A673 (cell line): Measurements from ENCODE around the gene PRTN3.

ENCODE experiments used
- EZH2 ChIP-seq: fragments of 200-600 bp; sonication (generic); IDR thresholded peaks from 2 replicates; pipeline ENCODE4 v1.6.1; 2017; ENCODE audit warnings: borderline replicate concordance, low read depth, mild to moderate bottlenecking, mixed read lengths, antibody characterized with exemption, low read length; ENCODE audit not compliant: poor library complexity, severe bottlenecking
- TF ChIP-seq, protein P1 (sequence below): fragments of 300-800, 200-600 bp; sonication (generic); conservative IDR thresholded peaks from 2 replicates; pipeline ENCODE4 v1.5.1; 2017; ENCODE audit warnings: low read depth, mild to moderate bottlenecking, antibody characterized with exemption, low read length, moderate library complexity, mixed read lengths

DNA sequence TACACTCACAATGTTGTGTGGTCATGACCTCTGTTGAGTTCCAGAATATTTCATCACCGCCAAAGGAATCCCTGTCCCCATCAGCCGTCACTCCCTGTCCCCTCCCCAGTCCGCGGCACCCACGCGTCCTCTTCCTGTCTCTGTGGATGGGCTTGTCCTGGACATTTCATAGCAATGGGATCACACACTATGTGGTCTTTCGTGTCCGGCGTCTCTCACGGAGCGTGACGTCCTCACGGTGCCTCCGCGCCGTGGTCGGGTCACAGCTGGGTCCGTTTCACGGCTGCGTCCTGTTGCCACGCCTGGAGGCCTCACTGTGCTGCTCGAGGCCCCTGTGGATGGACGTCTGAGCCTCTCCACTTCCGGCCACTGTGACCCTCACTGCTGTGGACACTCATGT, 6.6 kb upstream of the PRTN3 start:
- TF ChIP-seq, protein P1, sequence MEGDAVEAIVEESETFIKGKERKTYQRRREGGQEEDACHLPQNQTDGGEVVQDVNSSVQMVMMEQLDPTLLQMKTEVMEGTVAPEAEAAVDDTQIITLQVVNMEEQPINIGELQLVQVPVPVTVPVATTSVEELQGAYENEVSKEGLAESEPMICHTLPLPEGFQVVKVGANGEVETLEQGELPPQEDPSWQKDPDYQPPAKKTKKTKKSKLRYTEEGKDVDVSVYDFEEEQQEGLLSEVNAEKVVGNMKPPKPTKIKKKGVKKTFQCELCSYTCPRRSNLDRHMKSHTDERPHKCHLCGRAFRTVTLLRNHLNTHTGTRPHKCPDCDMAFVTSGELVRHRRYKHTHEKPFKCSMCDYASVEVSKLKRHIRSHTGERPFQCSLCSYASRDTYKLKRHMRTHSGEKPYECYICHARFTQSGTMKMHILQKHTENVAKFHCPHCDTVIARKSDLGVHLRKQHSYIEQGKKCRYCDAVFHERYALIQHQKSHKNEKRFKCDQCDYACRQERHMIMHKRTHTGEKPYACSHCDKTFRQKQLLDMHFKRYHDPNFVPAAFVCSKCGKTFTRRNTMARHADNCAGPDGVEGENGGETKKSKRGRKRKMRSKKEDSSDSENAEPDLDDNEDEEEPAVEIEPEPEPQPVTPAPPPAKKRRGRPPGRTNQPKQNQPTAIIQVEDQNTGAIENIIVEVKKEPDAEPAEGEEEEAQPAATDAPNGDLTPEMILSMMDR, result no peak
- TF ChIP-seq EZH2, result no peak
